Measurements from ENCODE around the gene NLRP9. TPM values are rescaled to one million over a fixed set of nuclear protein-coding genes. Genes with fewer than 3 reads are reported as not detected.

Gene NLRP9
- total RNA-seq, 1 experiment from 2014 or later: not detected

GRCh38 chr19:55666343-55667005 lies 71.7 kb downstream of the NLRP9 start:
- Mint-ChIP-seq H3K9me3 (ENCODE audit: unreplicated experiment) (no peaks in the 10 kb centered on the region), H3K4me3 (ENCODE audit: unreplicated experiment) (peak overlapping the region; percentile 69), H3K4me1 (ENCODE audit: low read depth, unreplicated experiment) (peaks cover 43% of the 10 kb centered on the region), H3K27ac (ENCODE audit: unreplicated experiment) (peak overlapping the region; percentile 91), H3K36me3 (ENCODE audit: insufficient read depth, unreplicated experiment) (peaks cover 99% of the 10 kb centered on the region), H3K27me3 (ENCODE audit: insufficient read depth, unreplicated experiment) (no peaks in the 10 kb centered on the region)
- DNase-seq: no peak
- no peak for TF ChIP-seq CTCF (IDR thresholded peaks at IDR 0.05; ENCODE audit: insufficient read depth in 1 of 2, low read depth in 1 of 2, low read length in 1 of 2, severe bottlenecking in 1 of 2, unreplicated experiment in 1 of 2)
- H3K27me3 ChIP-seq (replicated peaks; ENCODE audit: control insufficient read depth, insufficient read depth, low read length): no peaks in the 10 kb centered on the region
- peaks cover 34% of the 10 kb centered on the region for H3K36me3 ChIP-seq (ENCODE audit: control insufficient read depth, insufficient read depth, low read length)
- no peak overlapping the region for H3K4me3 ChIP-seq (ENCODE audit: low read depth, low read length)
- no TSS peak for BruUV-seq (replicated peaks)
- ChIA-PET POLR2A (interaction anchor here (2.0 kb wide), 1 partner anchor 12 kb away, joined by 15 read pairs; the partner anchor contains the start of gene U2AF2), CTCF (interaction anchor here (0.5 kb wide), 1 partner anchor 50 kb away, joined by 7 read pairs; no protein-coding TSS in a partner anchor)
- H3K9me3 ChIP-seq: no peaks in the 10 kb centered on the region
- intact Hi-C loops (cut with micrococcal nuclease; ENCODE audit: unreplicated experiment): no loop called here
- peaks cover 33% of the 10 kb centered on the region for H3K4me1 ChIP-seq

- BruUV-seq (replicated peaks): no TSS peak
- no peaks in the 10 kb centered on the region for H3K27me3 ChIP-seq (replicated peaks; ENCODE audit: control insufficient read depth, insufficient read depth, low read length)
- peaks cover 24% of the 10 kb centered on the region for H3K36me3 ChIP-seq (ENCODE audit: control insufficient read depth, insufficient read depth, low read length)
- H3K9me3 ChIP-seq: no peaks in the 10 kb centered on the region
- peaks cover 32% of the 10 kb centered on the region for H3K4me1 ChIP-seq
- Mint-ChIP-seq H3K9me3 (ENCODE audit: unreplicated experiment) (no peaks in the 10 kb centered on the region), H3K4me1 (ENCODE audit: low read depth, unreplicated experiment) (peaks cover 33% of the 10 kb centered on the region), H3K36me3 (ENCODE audit: insufficient read depth, unreplicated experiment) (peaks cover 88% of the 10 kb centered on the region), H3K4me3 (ENCODE audit: unreplicated experiment) (no peak overlapping the region), H3K27ac (ENCODE audit: unreplicated experiment) (no peak overlapping the region), H3K27me3 (ENCODE audit: insufficient read depth, unreplicated experiment) (no peaks in the 10 kb centered on the region)
- TF ChIP-seq CTCF (IDR thresholded peaks at IDR 0.05; ENCODE audit: insufficient read depth in 1 of 2, low read depth in 1 of 2, low read length in 1 of 2, severe bottlenecking in 1 of 2, unreplicated experiment in 1 of 2): no peak
- DNase-seq: no peak
- no peak overlapping the region for H3K4me3 ChIP-seq (ENCODE audit: low read depth, low read length)
- intact Hi-C loops (cut with micrococcal nuclease; ENCODE audit: unreplicated experiment): no loop called here
- ChIA-PET CTCF (no interaction called here), POLR2A (no interaction called here)
These were observed 74.2 kb downstream of the NLRP9 start for GRCh38 chr19:55663846-55664536.

GRCh38 chr19:55661826-55662225 lies 76.4 kb downstream of the NLRP9 start:
- H3K36me3 Mint-ChIP-seq (ENCODE audit: insufficient read depth, unreplicated experiment): peaks cover 71% of the 10 kb centered on the region
- no peak for TF ChIP-seq CTCF (IDR thresholded peaks at IDR 0.05; ENCODE audit: insufficient read depth in 1 of 2, low read depth in 1 of 2, low read length in 1 of 2, severe bottlenecking in 1 of 2, unreplicated experiment in 1 of 2)
- H3K27me3 Mint-ChIP-seq (ENCODE audit: insufficient read depth, unreplicated experiment): no peaks in the 10 kb centered on the region
- intact Hi-C loops (cut with micrococcal nuclease; ENCODE audit: unreplicated experiment): no loop called here
- no peak for DNase-seq
- Histone ChIP-seq H3K36me3 (ENCODE audit: control insufficient read depth, insufficient read depth, low read length) (peaks cover 22% of the 10 kb centered on the region), H3K9me3 (no peaks in the 10 kb centered on the region), H3K27me3 (replicated peaks; ENCODE audit: control insufficient read depth, insufficient read depth, low read length) (no peaks in the 10 kb centered on the region), H3K4me3 (ENCODE audit: low read depth, low read length) (no peak overlapping the region), H3K4me1 (peaks cover 13% of the 10 kb centered on the region)
- CTCF ChIA-PET: no interaction called here
- no peak overlapping the region for H3K4me3 Mint-ChIP-seq (ENCODE audit: unreplicated experiment)
- peaks cover 20% of the 10 kb centered on the region for H3K4me1 Mint-ChIP-seq (ENCODE audit: low read depth, unreplicated experiment)
- no peaks in the 10 kb centered on the region for H3K9me3 Mint-ChIP-seq (ENCODE audit: unreplicated experiment)
- BruUV-seq (replicated peaks): no TSS peak
- H3K27ac Mint-ChIP-seq (ENCODE audit: unreplicated experiment): no peak overlapping the region
- POLR2A ChIA-PET: no interaction called here
